PC-9 (cell line): ENCODE measurements around the gene PIK3R3. TPM values are rescaled to one million over a fixed set of nuclear protein-coding genes. Genes with fewer than 3 reads are reported as not detected.

Experiments
- BruUV-seq: library from RNA; stranded (reverse); fragments of 400-500 nt; replicated peaks from 2 replicates; lab custom pipeline; 2021; lab: Mats Ljungman, UMichigan
- CTCF ChIA-PET: fragments of 300-600 bp; sonication (Branson Sonifier 250); formaldehyde crosslinking; loops from one replicate; lab custom pipeline; 2022; ENCODE audit warnings: antibody characterized with exemption; lab: Charles Lee
- POLR2A ChIA-PET: fragments of 300-600 bp; sonication (Branson Sonifier 250); formaldehyde crosslinking; loops from one replicate; lab custom pipeline; 2022; ENCODE audit warnings: antibody characterized with exemption; ENCODE audit not compliant: unreplicated experiment; lab: Charles Lee
- DNase-seq, 2 experiments: peaks; one replicate each; pipeline versions ENCODE4 v3.0.0 to v3.0.0-alpha.2; 2015 to 2022; ENCODE audit warnings: mixed read lengths in 1 of 2
- H2AFZ ChIP-seq: fragments of 200-600 bp; sonication (generic); 2 replicates; pipeline ENCODE4 v1.8.1; 2017; ENCODE audit warnings: antibody characterized with exemption
- H3F3A ChIP-seq: fragments of 200-600 bp; sonication (generic); 2 replicates; pipeline ENCODE4 v1.8.1; 2017; ENCODE audit warnings: antibody characterized with exemption, mild to moderate bottlenecking, low read depth; ENCODE audit not compliant: insufficient read depth
- H3K27ac ChIP-seq: fragments of 200-600 bp; sonication (generic); 2 replicates; pipeline ENCODE4 v1.6.1; 2016; ENCODE audit warnings: mixed run types
- H3K27me3 ChIP-seq: fragments of 200-600 bp; sonication (generic); 2 replicates; pipeline ENCODE4 v1.6.1; 2016; ENCODE audit warnings: low read depth, mixed run types; ENCODE audit not compliant: insufficient read depth
- H3K36me3 ChIP-seq: fragments of 200-600 bp; sonication (generic); 2 replicates; pipeline ENCODE4 v1.6.1; 2016; ENCODE audit warnings: low read depth, mixed run types
- H3K4me1 ChIP-seq: fragments of 200-600 bp; sonication (generic); replicated peaks from 2 replicates; pipeline ENCODE4 v1.6.1; 2016; ENCODE audit warnings: mixed run types; ENCODE audit not compliant: insufficient read depth
- H3K4me2 ChIP-seq: fragments of 200-600 bp; sonication (generic); 2 replicates; pipeline ENCODE4 v1.6.1; 2017; ENCODE audit warnings: mixed run types
- H3K4me3 ChIP-seq: fragments of 200-600 bp; sonication (generic); 2 replicates; pipeline ENCODE4 v1.6.1; 2016; ENCODE audit warnings: mixed run types
- H3K79me2 ChIP-seq: fragments of 200-600 bp; sonication (generic); 2 replicates; pipeline ENCODE4 v1.6.1; 2017; ENCODE audit warnings: low read depth, mixed run types
- H3K9me2 ChIP-seq: fragments of 200-600 bp; sonication (generic); 2 replicates; pipeline ENCODE4 v1.8.1; 2017; ENCODE audit warnings: mild to moderate bottlenecking; ENCODE audit not compliant: insufficient read depth
- H3K9me3 ChIP-seq: fragments of 200-600 bp; sonication (generic); 2 replicates; pipeline ENCODE4 v1.8.1; 2016; ENCODE audit warnings: low read depth; ENCODE audit not compliant: insufficient read depth
- H4K20me1 ChIP-seq: fragments of 200-600 bp; sonication (generic); 2 replicates; pipeline ENCODE4 v1.8.1; 2017; ENCODE audit not compliant: insufficient read depth
- CTCF ChIP-seq: fragments of 200-600 bp; sonication (generic); conservative IDR thresholded peaks from 2 replicates; pipeline ENCODE4 v1.6.1; 2017; ENCODE audit warnings: mixed run types, antibody characterized with exemption, mild to moderate bottlenecking, moderate library complexity
- EZH2 ChIP-seq: fragments of 200-600 bp; sonication (generic); IDR thresholded peaks from 2 replicates; pipeline ENCODE4 v1.8.0; 2017; ENCODE audit warnings: antibody characterized with exemption, low read depth
- intact Hi-C: fragments of 100-400 bp; cut with micrococcal nuclease; formaldehyde crosslinking; loops from one replicate; pipeline ENCODE4 v1.10.0; 2022; ENCODE audit not compliant: unreplicated experiment
- total RNA-seq: library from RNA; stranded (reverse); gene quantifications from 2 replicates; pipeline ENCODE4 v1.2.3, GENCODE V29; 2021

The PIK3R3 gene
- total RNA-seq, 1 experiment from 2014 or later, result 44.2 TPM

- no peaks in the 10 kb centered on the region for H4K20me1 ChIP-seq
- no peaks in the 10 kb centered on the region for H3K9me2 ChIP-seq
- peaks cover 84% of the 10 kb centered on the region for H3K4me1 ChIP-seq
- H2AFZ ChIP-seq, result 0 out of 2 replicates have a peak within 1 kb of the TSS, but pooled peaks have one; percentile 7
- H3K79me2 ChIP-seq, result peaks cover 16% of the 10 kb centered on the region; the same call in 1 of the 2 replicates
- H3F3A ChIP-seq, result peaks cover 51% of the 10 kb centered on the region
- peak in 1 of 2 experiments; percentile 88 for DNase-seq
- CTCF ChIA-PET, result no interaction called here
- no TSS peak for BruUV-seq
- peak within 1 kb of the TSS; percentile 86 for H3K4me2 ChIP-seq
- H3K27ac ChIP-seq, result peak within 1 kb of the TSS; percentile 99
- H3K27me3 ChIP-seq, result no peaks in the 10 kb centered on the region
- H3K9me3 ChIP-seq, result no peaks in the 10 kb centered on the region
- peak within 1 kb of the TSS; percentile 30; the same call in 1 of the 2 replicates for H3K4me3 ChIP-seq
- intact Hi-C loops, result loop anchor here (5.0 kb wide), 1 partner anchor 487 kb away; the partner anchor contains the start of genes GPBP1L1 and TMEM69
- TF ChIP-seq CTCF (no peak), EZH2 (no peak)
- POLR2A ChIA-PET, result no interaction called here
- H3K36me3 ChIP-seq, result no peaks in the 10 kb centered on the region
Measured at GRCh38 chr1:46174448-46175231, 42.2 kb upstream of the PIK3R3 start, which contains the start of gene TSPAN1. Gene TSPAN1, plus strand, starts transcription at chr1:46175087. Its CDS starts 6,021 bp downstream, at chr1:46181108.

- Histone ChIP-seq H3K9me3 (no peaks in the 10 kb centered on the region), H3K9me2 (no peaks in the 10 kb centered on the region), H4K20me1 (no peaks in the 10 kb centered on the region), H3K79me2 (peaks cover 21% of the 10 kb centered on the region; the same call in 1 of the 2 replicates), H3K4me2 (peak overlapping the region; percentile 86), H3K36me3 (no peaks in the 10 kb centered on the region), H3K27me3 (no peaks in the 10 kb centered on the region), H3K27ac (peak overlapping the region; percentile 99), H3K4me1 (peaks cover 86% of the 10 kb centered on the region), H2AFZ (no peak overlapping the region), H3F3A (peaks cover 51% of the 10 kb centered on the region), H3K4me3 (no peak overlapping the region)
- CTCF ChIA-PET, result interaction anchor here (1.0 to 2.3 kb wide), 2 partner anchors 38 to 50 kb away, joined by 4 to 11 read pairs; no protein-coding TSS in a partner anchor
- TF ChIP-seq CTCF (no peak), EZH2 (no peak)
- intact Hi-C loops, result loop anchor here (5.0 kb wide), 1 partner anchor 486 kb away; the partner anchor contains the start of genes GPBP1L1 and TMEM69
- POLR2A ChIA-PET, result interaction anchor here (0.6 kb wide), 1 partner anchor 9 kb away, joined by 4 read pairs; no protein-coding TSS in a partner anchor
- no peak for DNase-seq
- no TSS peak for BruUV-seq
Measured at GRCh38 chr1:46173361-46173856, 41.0 kb upstream of the PIK3R3 start.

DNA sequence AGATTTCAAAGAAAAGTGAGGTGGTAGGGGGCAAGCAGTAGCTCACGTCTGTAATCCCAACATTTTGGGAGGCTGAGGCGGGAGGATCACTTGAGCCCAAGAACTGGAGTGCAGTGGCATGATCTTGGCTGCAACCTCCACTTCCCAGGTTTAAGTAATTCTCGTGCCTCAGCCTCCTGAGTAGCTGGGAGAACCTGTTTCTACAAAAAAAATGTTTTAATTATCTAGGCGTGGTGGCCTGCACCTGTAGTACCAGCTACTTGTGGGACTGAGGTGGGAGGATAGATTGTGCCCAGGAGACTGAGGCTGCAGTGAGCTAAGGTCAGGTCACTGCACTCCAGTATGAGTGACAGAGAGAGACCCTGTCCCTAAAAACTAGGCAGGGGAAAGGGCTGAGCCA lies 39.9 kb upstream of the PIK3R3 start:
- no peaks in the 10 kb centered on the region for H3K36me3 ChIP-seq
- peak in 1 of 2 experiments; percentile 89 for DNase-seq
- no TSS peak for BruUV-seq
- no peak for TF ChIP-seq EZH2
- TF ChIP-seq CTCF, result no peak
- H3K4me2 ChIP-seq, result peak overlapping the region; percentile 86
- H3K9me2 ChIP-seq, result no peaks in the 10 kb centered on the region
- intact Hi-C loops, result loop anchor here (5.0 kb wide), 1 partner anchor 485 kb away; the partner anchor contains the start of genes GPBP1L1 and TMEM69
- H2AFZ ChIP-seq, result no peak overlapping the region
- peaks cover 80% of the 10 kb centered on the region for H3K4me1 ChIP-seq
- peak overlapping the region; percentile 99 for H3K27ac ChIP-seq
- peaks cover 21% of the 10 kb centered on the region; the same call in 1 of the 2 replicates for H3K79me2 ChIP-seq
- peak overlapping the region; percentile 45; the same call in 1 of the 2 replicates for H3K4me3 ChIP-seq
- H4K20me1 ChIP-seq, result no peaks in the 10 kb centered on the region
- H3F3A ChIP-seq, result peaks cover 51% of the 10 kb centered on the region
- POLR2A ChIA-PET, result interaction anchor here (0.8 to 1.0 kb wide), 2 partner anchors 37 to 44 kb away, joined by 3 to 5 read pairs; no protein-coding TSS in a partner anchor
- no peaks in the 10 kb centered on the region for H3K27me3 ChIP-seq
- CTCF ChIA-PET, result interaction anchor here (0.9 to 2.3 kb wide), 2 partner anchors 51 to 168 kb away, joined by 3 to 11 read pairs; partner anchors contain the start of gene NSUN4
- H3K9me3 ChIP-seq, result no peaks in the 10 kb centered on the region
